K562 (cell line): ENCODE results near the gene TSPAN11. TPM values are rescaled to one million over a fixed set of nuclear protein-coding genes. Genes with fewer than 3 reads are reported as not detected.

Experiments used
- NFYB ChIP-seq: IDR thresholded peaks from 2 replicates; pipeline ENCODE4 v1.6.1; 2011; ENCODE audit warnings: mild to moderate bottlenecking, moderate library complexity; ENCODE audit not compliant: insufficient read length; ENCODE audit errors: extremely low read depth
- ZNF318 ChIP-seq, 2 experiments: fragments of 450-650 bp; IDR thresholded peaks; 2 replicates each; pipeline ENCODE4 v1.6.1; 2016; ENCODE audit warnings: mild to moderate bottlenecking in 2 of 2, borderline replicate concordance in 1 of 2, low read depth in 1 of 2, moderate library complexity in 1 of 2
- polyA plus RNA-seq, 8 experiments: library from polyadenylated mRNA; depleted of rRNA in 4 of 8; stranded (reverse) in 5 of 8; unstranded in 3 of 8; fragments of >200 nt; fragmentation: Nextera tagmentation in 2 of 8; fragmentation: Illumina TruSeq in 1 of 8; extraction: Ambion mirVana in 2 of 8; extraction: Trizol in 1 of 8; gene quantifications; 2 replicates each; pipeline versions ENCODE4 v1.2.1 to v1.2.3, GENCODE V29; 2011 to 2014; ENCODE audit warnings: inconsistent platforms in 1 of 8, missing spikeins in 1 of 8
- total RNA-seq, 7 experiments: library from RNA; depleted of rRNA in 6 of 7; stranded (reverse); fragments of >200 nt in 6 of 7; fragmentation: Illumina TruSeq in 2 of 7; extraction: Trizol in 2 of 7; gene quantifications; 2 replicates each; pipeline versions ENCODE4 v1.2.1 to v1.2.3, GENCODE V29; 2011 to 2021; ENCODE audit warnings: low replicate concordance in 1 of 7

Gene TSPAN11
- total and polyA plus RNA-seq, 9 of the 15 experiments (the other 6 are each of a cell fraction or from before 2014, with no cell fraction given) = not detected

DNA sequence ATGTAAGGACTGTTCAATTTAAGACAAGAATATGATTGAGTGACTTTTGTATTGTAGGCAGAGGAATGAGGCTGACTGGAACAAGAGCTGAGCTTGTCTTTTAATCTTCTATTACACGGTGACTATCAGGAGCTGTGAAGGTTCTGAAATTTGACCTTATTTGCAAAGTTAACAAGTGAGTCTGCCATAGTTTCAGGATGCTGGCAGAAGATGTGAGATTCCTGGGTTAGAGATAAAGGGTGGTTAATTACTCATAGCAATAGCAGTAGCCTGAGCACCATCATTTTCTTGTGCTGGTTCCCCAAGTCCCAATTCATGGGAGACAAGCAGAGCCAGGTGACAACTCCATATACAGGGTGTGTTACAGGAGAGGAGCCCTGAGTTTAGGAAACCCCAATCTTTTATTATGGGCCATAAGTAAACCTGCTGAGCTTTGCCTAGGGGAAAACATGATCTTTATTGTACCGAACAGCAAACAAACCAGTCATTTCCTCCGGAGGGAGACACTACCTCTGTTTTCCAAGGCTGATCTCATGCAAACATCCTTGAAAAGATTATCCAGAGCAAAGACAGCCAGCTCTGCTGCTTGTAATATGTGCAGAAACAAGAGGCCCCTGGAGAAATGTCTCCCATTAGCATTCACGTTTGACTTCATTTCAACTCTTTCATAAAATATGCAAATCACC lies 95.4 kb downstream of the TSPAN11 start (continued):
- TF ChIP-seq NFYB = no peak
- no peak for TF ChIP-seq ZNF318 (IDR thresholded peaks at IDR 0.05; ENCODE audit: borderline replicate concordance in 1 of 2, low read depth in 1 of 2)
